HG02798 (cell line): ENCODE measurements around the gene GOLGA1.
"Not testable (repeated sequence)": the region's sequence is repeated elsewhere in the genome, so short reads cannot be mapped to it uniquely, and the experiment has no call there.

Source experiments
- ATAC-seq: cut with Tn5 transposase; IDR thresholded peaks from one replicate; pipeline ENCODE4 v1.9.1; 2021; ENCODE audit warnings: mild to moderate bottlenecking; ENCODE audit not compliant: unreplicated experiment, poor library complexity

GOLGA1 gene

DNA sequence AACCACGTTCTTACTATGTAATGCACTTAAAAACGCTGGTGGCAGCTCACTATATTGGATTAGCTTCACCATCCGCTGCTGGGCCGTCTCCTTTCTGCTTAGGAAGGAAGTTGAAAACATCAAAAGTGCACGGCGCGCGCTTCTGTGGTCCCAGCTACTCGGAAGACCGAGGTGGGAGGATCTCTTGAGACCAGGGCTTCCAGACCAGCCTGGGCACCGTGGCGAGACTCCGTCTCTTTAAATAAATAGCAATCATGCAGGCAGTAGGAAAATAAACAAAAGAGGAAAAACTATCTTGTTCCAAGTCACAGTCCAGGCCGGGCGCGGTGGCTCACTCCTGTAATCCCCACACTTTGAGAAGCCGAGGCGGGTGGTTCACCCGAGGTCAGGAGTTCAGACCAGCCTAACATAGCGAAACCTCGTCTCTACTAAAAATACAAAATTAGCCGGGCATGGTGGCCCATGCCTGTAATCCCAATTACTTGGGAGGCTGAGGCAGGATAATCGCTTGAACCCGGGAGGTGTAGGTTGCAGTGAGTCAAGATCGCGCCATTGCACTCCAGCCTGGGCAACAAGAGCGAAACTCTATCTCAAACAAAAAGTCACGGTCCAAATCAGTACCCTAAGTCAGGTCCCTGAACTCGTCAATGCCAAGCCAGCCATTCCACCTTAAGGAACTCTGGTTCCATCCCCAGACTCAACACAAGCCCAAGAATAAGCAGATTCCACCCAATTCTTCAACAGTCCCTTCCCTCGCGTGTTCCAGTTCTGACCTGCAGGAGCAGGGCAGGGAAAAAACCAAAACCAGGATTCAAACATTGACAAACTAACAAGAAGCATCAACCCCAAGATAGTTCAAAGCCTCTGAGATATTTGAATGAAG, 1.0 kb upstream of the GOLGA1 start:
- peak; percentile 7 for ATAC-seq

DNA sequence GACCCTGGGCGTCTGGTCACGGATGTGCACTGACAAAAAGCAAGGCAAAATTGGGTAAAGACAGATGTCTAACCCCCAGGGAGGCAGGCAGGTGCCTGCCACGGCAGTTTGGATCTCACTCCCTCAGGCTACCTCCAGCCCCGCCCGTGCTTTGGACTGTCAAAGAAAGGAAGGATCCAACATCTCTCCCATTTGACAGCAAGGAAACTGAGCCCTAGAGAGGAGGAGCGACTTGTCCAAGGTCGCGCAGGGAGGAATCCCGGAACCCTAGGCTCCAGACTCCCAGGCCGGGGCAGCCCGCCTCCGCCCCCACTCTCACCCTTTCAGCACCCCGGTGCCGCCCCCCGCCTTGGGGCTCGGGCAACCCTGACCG, 376 bp downstream of the GOLGA1 start:
- peak; percentile 47 for ATAC-seq

DNA sequence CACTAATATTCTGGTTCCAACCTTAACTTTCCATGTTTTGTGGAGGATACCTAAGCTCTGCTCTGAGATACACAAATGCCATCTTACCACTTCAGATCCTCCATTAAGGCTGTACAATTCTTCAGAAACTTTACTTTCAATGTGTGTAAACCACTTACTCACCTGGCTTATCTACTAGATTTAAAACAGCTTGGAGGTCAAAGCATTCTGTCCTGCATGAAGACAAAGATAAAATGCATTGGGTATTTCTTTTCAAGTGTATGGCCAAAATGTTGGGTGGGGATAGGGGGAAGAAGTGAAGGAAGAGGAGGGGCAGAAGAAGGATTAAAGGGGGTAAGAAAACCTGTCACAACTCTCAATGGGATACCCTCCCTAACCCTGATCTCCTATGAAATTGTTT, 939 bp downstream of the GOLGA1 start:
- no peak for ATAC-seq

DNA sequence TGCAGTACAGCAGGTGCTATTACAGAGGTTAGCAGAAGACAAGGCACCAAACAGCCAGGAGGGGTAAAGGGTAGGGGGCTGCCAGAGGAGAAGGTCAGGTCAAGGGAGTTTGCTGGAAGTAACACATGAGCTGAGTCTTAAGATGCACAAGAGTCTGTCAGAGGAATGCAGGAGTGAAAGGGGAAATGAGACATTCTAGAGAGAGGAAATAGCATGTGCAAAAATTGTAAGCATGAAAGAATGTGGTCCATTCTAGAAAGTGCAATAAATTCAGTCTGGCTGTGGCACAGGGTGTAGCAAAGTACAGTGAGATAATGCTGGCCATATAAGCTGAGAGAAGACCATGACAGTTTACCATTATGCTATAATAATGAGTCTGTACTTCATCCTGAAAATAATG, 6.6 kb downstream of the GOLGA1 start:
- no peak for ATAC-seq

DNA sequence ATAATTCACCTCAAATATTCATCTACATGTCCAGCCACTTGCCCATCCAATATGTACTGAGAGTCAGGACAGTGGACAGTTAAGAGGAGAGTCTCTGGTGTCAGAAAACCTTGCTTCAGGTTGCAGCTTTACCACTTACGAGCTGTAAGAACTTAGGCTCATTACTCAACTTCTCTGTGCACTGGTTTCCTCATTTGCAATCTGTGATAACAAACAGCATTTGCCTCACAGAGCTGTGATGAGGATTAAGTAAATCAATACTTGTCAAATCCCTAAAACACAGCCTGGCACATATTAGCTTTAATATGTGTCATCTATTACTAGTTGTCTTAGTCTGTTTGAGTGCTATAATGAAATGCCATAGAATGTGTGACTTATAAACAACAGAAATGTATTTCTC, 8.6 kb downstream of the GOLGA1 start:
- no peak for ATAC-seq

DNA sequence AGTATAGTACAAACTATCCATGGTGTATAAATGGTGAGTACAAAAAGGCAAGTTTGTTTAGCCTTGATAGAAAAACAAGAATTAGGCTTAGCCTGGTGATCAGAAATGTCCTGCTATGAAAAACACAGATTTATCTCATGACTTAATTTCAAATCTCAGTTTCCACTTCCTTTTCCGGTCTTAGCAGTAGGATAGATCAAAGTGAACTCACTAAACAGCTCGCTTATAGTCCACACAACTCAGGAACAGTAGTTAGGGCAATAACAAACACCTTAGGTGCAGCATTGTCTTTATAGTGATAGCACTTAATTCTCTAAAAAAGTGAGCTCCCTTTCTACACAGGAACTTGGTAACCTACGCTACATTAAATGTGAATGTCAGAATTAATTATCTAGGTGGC, 11.4 kb downstream of the GOLGA1 start:
- no peak for ATAC-seq

DNA sequence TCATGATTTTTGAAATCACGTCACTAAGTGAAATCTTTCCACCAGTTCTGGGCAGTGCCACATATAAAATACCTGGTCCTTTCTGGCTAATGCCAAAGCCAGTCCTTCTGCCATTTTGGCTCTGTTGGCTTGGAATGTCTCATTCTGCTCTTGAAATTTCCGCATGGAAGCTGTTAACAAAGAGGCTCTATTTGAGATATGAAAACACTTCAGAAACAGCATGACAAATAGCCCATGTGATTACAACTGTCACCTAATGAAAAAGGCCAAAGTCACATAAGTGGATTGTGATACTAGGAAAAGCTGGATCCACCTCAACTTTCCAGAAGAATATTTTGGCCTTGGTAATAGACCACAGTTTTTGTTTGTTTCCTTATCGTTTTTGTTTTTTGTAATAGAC, 12.8 kb downstream of the GOLGA1 start:
- ATAC-seq = no peak

DNA sequence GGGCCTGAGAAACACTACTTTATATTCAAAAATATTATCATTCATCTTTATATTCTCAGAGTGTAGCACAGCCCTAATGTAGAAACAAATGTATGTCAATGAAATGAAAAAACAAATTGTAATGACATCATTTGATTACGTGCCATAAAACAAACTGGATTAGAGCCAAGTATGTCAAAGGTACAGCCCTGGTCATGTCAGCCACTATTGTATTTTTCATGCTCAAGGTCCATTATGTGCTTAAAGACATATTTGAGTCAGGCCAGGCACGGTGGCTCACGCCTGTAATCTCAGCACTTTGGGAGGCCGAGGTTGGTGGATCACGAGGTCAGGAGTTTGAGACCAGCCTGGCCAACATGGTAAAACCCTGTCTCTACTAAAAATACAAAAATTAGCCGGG, 20.5 kb downstream of the GOLGA1 start:
- ATAC-seq = not testable (repeated sequence)

DNA sequence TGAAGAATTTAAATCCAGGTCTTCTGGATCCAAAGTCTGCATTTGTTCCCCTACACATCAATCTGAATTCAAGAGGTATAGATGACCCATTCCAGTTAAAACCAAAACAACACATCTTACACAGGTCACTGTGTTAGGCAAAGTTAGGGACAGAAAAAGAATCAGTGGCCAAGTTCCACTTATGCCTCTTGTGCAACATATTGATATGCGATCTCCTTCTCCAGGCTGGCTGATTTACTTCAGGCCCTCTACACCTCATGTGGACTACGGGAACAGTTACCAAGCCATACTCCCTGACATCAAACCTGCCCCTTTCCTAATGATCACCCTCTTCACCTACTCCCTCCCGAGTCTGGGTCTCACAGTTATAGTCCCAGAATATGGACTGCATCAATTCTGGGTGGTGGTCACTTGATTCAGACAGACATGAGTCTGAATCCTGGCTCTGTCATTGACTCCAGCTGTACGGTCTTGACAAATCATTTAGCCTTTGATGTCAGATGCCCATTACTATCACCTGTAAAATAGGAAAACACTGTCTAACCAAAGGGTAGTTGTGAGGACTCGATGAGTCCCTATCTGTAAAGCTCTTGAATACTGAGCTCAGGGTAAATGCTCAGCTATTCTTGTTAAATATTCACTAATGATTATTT, 26.0 kb downstream of the GOLGA1 start:
- ATAC-seq = no peak

DNA sequence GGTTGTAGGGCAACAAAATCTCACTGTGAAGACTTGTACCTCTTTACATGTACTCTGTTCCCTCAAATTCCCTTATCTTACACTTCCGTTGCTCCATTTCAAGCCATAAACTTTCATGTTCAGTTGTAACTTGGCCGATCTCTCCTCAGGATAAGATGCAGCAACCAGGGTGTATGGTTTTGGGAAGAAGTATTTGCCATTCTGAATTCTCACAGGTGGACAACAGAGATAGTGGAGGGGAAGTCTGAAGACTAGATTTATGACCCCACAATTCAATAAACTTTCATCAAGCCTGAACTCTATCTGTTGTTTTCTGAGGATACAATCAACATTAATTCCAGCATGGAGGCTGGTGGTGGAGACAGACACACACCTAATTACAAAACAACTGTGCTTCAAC, 27.5 kb downstream of the GOLGA1 start:
- ATAC-seq = no peak

DNA sequence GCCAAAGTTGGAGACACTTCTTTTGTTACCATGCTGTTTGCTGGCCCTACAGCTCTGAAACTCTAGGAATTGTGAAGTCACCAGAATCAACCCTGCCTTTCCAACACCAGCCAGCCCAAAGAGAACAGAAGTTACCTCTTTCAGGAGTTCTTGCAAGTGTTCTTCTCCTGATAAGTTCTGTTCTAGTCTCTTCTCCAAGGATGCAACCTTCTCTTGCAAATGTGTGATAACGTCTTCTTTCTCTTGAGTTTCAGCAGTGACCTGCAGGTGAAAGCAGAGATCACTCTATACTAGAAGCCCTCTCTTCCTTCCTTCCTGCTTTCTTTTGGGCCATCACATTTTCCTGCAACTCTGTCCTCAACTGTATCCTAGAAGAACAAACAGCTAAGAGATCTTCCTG, 29.1 kb downstream of the GOLGA1 start:
- no peak for ATAC-seq

DNA sequence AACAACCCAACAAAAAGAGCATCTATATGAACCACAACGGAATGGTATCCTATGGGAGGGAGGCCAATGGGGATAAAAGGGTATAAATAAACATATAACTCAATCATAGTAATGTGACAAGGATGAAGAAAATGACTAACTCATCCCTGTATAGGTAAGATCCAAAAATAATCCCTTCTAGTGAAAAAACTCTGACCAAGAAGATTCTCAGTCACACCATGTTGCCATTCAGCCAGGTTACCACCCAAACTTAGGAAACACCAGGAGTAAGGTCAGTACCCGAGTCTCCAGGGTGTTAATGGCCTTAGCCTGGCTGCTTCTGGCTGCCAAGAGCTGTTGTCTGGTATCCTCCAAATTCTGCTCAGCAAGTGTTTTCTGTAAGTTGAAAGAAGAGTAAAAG, 32.8 kb downstream of the GOLGA1 start:
- ATAC-seq = no peak

DNA sequence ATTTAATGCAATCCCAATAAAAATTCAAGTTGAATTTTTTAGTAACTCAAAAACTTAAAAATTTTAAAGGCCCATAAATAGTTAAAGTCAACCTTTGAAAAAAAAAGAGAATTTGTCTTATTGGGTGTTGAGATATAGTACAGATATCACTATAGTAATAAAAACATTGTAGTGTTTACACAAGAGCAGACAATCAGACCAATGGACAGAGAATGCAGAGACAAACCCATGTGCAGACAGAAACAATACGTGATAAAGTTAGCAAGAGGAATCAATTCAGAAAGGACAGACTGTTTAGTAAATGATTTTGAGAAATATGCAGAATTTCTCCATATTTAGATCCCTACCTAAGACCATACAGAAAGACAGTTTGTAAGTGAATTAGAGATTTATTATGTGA, 33.9 kb downstream of the GOLGA1 start:
- no peak for ATAC-seq

DNA sequence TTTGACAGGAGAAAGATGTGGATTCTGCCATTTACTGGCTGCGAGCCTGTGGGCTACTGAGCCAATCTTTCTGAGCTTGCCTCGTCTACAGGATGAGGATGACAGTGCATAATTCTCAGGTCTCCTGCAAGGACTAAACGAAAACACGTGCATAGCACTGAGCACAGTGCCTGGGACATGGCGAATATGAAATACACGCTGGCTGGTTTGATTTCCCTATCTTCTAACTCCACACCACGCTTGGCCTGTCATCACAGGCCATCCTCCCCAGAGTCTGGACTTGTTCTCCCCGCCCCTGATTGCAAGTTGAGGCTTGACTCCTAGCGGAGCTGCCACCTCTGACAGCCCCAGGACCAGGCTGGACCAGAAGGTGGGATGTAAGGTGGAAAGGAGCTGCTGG, 41.0 kb downstream of the GOLGA1 start:
- no peak for ATAC-seq

DNA sequence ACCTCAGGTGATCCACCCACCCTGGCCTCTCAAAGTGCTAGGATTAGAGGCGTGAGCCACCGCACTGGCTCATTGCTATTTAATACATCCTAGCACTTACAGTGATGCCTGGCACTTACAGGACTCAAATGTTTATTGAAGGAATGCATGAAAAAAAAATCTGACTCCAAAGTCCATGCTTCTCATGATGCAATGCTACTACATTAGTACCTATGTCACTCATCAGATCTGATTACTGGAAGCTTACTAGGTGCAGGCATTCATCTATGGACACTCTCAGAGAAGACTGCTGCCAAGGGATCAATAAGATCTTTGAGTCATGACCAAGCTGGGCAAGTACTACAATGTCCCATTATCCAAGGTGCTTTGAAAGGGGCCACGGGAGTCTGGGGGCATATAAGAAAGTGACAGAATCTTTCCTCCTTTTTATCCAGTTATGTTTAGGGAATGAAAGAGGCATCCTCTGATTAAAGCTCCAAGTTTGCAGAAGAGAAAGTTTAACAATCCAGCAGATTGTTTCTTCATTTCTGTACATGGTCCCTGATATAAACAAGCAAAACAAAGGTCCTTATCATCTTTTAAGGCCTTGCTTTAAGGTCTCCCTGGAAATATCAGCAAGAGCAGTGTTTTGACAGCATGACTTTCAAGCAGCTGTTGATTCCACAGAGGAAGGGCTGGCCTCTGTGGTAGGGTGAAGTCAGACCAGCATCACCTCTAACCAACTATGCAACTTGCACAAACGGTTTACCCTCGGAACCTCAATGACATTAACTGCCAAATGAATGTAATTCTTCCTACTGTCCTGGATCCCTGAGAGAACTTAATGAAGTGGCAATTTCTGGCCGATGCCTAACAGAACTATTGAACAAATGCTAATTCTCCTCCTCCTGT, 43.1 kb downstream of the GOLGA1 start:
- ATAC-seq = no peak

DNA sequence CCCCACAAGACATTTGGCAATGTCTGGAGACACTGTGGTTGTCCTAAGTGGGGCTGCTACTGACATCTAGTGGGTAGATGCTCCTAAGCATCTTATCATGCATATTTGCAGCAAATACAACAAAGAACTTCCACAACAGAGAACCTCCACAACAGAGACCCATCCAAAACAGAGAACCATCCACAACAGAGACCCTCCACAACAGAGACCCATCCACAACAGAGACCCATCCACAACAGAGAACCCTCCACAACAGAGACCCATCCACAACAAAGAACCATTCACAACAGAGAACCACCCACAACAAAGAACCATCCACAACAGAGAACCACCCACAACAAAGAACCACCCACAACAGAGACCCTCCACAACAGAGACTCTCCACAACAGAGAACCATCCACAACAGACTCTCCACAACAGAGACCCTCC, 46.1 kb downstream of the GOLGA1 start:
- ATAC-seq = no peak

DNA sequence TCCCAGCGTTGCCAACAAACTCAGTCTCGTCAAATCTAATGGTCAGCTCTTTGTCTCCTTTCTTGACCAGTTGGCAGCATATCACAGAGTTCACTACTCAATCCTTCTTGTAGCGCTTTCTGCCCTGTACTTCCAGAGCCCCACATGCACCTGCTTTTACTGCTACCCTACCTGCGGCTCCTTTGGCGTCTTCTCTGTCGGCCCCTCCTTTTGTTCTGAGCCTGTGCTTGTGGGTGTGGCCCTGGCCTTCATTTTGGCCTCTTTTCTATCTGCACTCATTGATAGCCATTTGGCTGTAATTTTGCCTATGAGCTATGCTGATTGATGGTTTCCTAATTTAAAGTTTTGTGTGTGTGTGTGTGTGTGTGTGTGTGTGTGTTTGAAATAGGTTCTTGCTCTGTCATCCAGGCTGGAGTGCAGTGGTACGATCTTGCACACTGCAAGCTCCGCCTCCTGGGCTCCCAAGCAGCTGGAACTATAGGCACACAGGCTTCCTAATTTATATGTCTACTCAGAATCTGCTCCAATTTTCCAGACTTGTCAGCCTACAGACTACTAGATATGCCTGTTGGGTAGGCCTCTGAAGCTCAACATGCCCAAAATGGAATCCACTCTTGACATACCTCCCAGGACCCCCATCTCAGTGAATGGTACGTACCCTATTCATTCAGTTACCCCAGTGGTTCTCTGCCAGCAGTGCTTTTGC, 46.7 kb downstream of the GOLGA1 start:
- ATAC-seq = no peak

DNA sequence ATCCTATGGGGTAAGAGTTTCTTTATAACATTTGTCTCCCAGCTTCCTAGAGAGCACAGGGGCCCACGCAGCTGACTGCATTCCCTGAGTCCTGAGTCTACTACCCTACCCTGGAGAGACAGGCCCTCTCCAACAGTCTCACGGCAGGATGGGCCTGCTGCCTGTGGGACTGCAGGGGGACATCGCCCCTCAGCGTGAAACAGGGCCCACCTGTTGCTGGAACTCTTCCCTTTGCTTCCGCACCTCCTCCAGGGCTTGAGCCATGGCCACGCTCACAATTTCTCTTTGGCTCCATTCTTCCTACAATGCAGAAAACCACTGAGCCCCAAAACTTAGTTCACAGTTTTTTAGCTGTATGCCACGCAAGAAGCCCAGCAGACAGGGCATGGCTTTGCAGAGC, 50.7 kb downstream of the GOLGA1 start:
- ATAC-seq = no peak

DNA sequence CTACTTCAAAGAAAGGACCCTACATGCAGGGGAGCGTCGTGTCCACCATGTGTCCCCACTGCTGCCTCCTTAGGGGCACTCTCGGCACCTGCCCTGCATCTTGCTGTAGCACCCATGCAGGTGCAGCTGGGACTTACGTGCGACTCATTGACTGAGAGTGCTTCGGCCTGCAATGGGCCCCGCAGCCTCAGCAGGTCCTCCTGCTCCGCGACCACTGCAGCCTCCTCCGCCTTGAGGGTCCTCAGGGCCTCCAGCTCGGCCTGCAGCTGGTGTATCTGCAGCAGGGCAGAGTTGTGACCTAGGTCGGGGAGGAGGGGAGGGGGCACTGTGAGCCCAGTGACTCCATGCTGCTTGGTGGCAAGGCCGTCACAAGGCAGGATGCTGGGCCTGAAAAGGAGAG, 51.9 kb downstream of the GOLGA1 start:
- ATAC-seq = no peak

DNA sequence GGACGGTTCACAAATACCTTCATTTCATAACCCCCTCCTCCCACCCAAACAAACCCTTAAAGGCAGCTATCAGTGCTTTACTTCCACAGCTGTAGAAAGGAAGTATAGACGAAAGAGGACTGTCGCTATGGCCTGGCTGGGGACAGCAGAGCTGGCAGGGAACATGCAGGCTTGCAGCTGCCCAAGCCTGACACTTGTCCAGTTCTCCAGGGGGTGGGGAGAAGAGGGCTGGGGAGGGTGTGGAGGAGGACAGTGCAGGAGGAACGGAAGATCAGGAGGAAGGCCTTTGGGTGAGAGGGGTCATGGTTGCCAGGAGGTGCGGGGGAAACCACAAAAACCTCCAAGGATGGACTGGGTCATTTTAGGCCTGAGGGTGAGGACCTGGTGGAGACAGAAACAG, 53.1 kb downstream of the GOLGA1 start:
- ATAC-seq = no peak
